K562 (cell line): ENCODE measurements around the gene CMTM1. TPM values are rescaled to one million over a fixed set of nuclear protein-coding genes. Genes with fewer than 3 reads are reported as not detected.

Experiments used
- BCLAF1 ChIP-seq, 2 experiments: fragments of 450-650 bp in 1 of 2; IDR thresholded peaks; 2 replicates each; pipeline ENCODE4 v1.6.1; 2011 to 2017; ENCODE audit warnings: low read depth in 2 of 2, antibody characterized with exemption in 1 of 2, borderline replicate concordance in 1 of 2, low read length in 1 of 2, mild to moderate bottlenecking in 1 of 2, mixed read lengths in 1 of 2; ENCODE audit not compliant: control insufficient read depth in 1 of 2
- CGGBP1 ChIP-seq: fragments of 250-450 bp; sonication (Bioruptor Pico); IDR thresholded peaks from 2 replicates; pipeline ENCODE4 v1.9.0; 2021; ENCODE audit warnings: mild to moderate bottlenecking
- CLOCK ChIP-seq: fragments of 250-450 bp; sonication (Bioruptor Pico); IDR thresholded peaks from 2 replicates; pipeline ENCODE4 v1.4.0; 2020; ENCODE audit warnings: mild to moderate bottlenecking, moderate library complexity, borderline replicate concordance
- DIDO1 ChIP-seq: fragments of 450-650 bp; IDR thresholded peaks from 2 replicates; pipeline ENCODE4 v1.6.1; 2016; ENCODE audit warnings: low read depth, missing biosample characterization, missing genetic modification characterization
- MED1 ChIP-seq: sonication (generic); formaldehyde crosslinking; IDR thresholded peaks from 2 replicates; pipeline ENCODE4 v1.8.1; 2023; ENCODE audit warnings: missing genetic modification reagents, borderline replicate concordance
- MEIS2 ChIP-seq: fragments of 450-650 bp; IDR thresholded peaks from 2 replicates; pipeline ENCODE4 v1.6.1; 2014; ENCODE audit warnings: mild to moderate bottlenecking; ENCODE audit not compliant: partially characterized antibody
- MYC ChIP-seq, 2 experiments: fragments of 250-450 bp in 1 of 2; sonication (Bioruptor Pico) in 1 of 2; IDR thresholded peaks; 2 replicates each; pipeline versions ENCODE4 v1.5.1 to v1.6.1; 2012 to 2021; ENCODE audit warnings: low read depth in 2 of 2, borderline replicate concordance in 1 of 2, improper control_type of control experiment in 1 of 2, low read length in 1 of 2, mild to moderate bottlenecking in 1 of 2, moderate library complexity in 1 of 2
- NFRKB ChIP-seq: fragments of 450-650 bp; IDR thresholded peaks from 2 replicates; pipeline ENCODE4 v1.6.1; 2016; ENCODE audit warnings: low read depth
- NR2C1 ChIP-seq, 2 experiments: fragments of 450-650 bp; IDR thresholded peaks; 2 replicates each; pipeline ENCODE4 v1.6.1; 2017; ENCODE audit warnings: mild to moderate bottlenecking in 2 of 2, antibody characterized with exemption in 1 of 2, inconsistent platforms in 1 of 2, missing compliant biosample characterization in 1 of 2, missing genetic modification characterization in 1 of 2
- PATZ1 ChIP-seq: fragments of 250-450 bp; sonication (Bioruptor Pico); IDR thresholded peaks from 2 replicates; pipeline ENCODE4 v1.5.0; 2020; ENCODE audit warnings: mild to moderate bottlenecking, borderline replicate concordance
- RBM39 ChIP-seq: fragments of 200-400 bp; formaldehyde crosslinking; optimal IDR thresholded peaks from 2 replicates; pipeline ENCODE3; 2018; ENCODE audit warnings: low read depth, low read length
- ZBTB49 ChIP-seq: sonication (generic); formaldehyde crosslinking; IDR thresholded peaks from 2 replicates; pipeline ENCODE4 v1.8.0; 2022; ENCODE audit warnings: missing genetic modification reagents, mild to moderate bottlenecking, borderline replicate concordance
- ZNF175 ChIP-seq: fragments of 200-800 bp; sonication (Bioruptor generic); IDR thresholded peaks from 2 replicates; pipeline ENCODE4 v1.6.1; 2016; ENCODE audit warnings: low read depth, mild to moderate bottlenecking, missing genetic modification characterization, missing compliant biosample characterization
- ZSCAN32 ChIP-seq: fragments of 450-650 bp; formaldehyde crosslinking; IDR thresholded peaks from 2 replicates; pipeline ENCODE4 v1.4.0; 2020; ENCODE audit warnings: mild to moderate bottlenecking, moderate library complexity
- polyA plus RNA-seq, 8 experiments: library from polyadenylated mRNA; depleted of rRNA in 4 of 8; stranded (reverse) in 5 of 8; unstranded in 3 of 8; fragments of >200 nt; fragmentation: Nextera tagmentation in 2 of 8; fragmentation: Illumina TruSeq in 1 of 8; extraction: Ambion mirVana in 2 of 8; extraction: Trizol in 1 of 8; gene quantifications; 2 replicates each; pipeline versions ENCODE4 v1.2.1 to v1.2.3, GENCODE V29; 2011 to 2014; ENCODE audit warnings: inconsistent platforms in 1 of 8, missing spikeins in 1 of 8
- total RNA-seq, 7 experiments: library from RNA; depleted of rRNA in 6 of 7; stranded (reverse); fragments of >200 nt in 6 of 7; fragmentation: Illumina TruSeq in 2 of 7; extraction: Trizol in 2 of 7; gene quantifications; 2 replicates each; pipeline versions ENCODE4 v1.2.1 to v1.2.3, GENCODE V29; 2011 to 2021; ENCODE audit warnings: low replicate concordance in 1 of 7

Gene CMTM1
- total and polyA plus RNA-seq, 9 of the 15 experiments (the other 6 are each of a cell fraction or from before 2014, with no cell fraction given) = 0.25 to 2.6 (median 1.1) TPM; not detected in 2

GRCh38 chr16:66551788-66552285, 14.4 kb upstream of the CMTM1 start (continued):
- TF ChIP-seq BCLAF1 (IDR thresholded peaks at IDR 0.05; ENCODE audit: borderline replicate concordance in 1 of 2, control insufficient read depth in 1 of 2, low read depth in 2 of 2, low read length in 1 of 2) = no peak
- TF ChIP-seq MEIS2 = peak; percentile 0
- TF ChIP-seq NFRKB = 0 out of 2 replicates have a peak, but pooled peaks have one; percentile 85
- no peak for TF ChIP-seq MYC (IDR thresholded peaks at IDR 0.05; ENCODE audit: low read depth, low read length)
- TF ChIP-seq MYC (CRISPR knock-in tag; IDR thresholded peaks at IDR 0.05; ENCODE audit: borderline replicate concordance, low read depth) = no peak
- no peak for TF ChIP-seq ZSCAN32
- TF ChIP-seq NR2C1 (IDR thresholded peaks at IDR 0.05) = no peak
- TF ChIP-seq NR2C1 (tag; IDR thresholded peaks at IDR 0.05) = no peak
- TF ChIP-seq CGGBP1 (CRISPR knock-in tag) = no peak
- TF ChIP-seq ZBTB49 = no peak
- TF ChIP-seq RBM39 = peak; percentile 19
- no peak for TF ChIP-seq CLOCK (CRISPR knock-in tag)
- TF ChIP-seq DIDO1 = no peak
- TF ChIP-seq MED1 = no peak
- TF ChIP-seq PATZ1 = no peak
- 0 out of 2 replicates have a peak, but pooled peaks have one; percentile 8 for TF ChIP-seq ZNF175 (CRISPR knock-in tag)
